Stomach (tissue), 9 donors: ENCODE measurements around the gene LYPD3. TPM values are rescaled to one million over a fixed set of nuclear protein-coding genes. Genes with fewer than 3 reads are reported as not detected.

Experiments
- DNase-seq, 2 donors: peaks; one replicate each; pipeline versions ENCODE4 v3.0.0 to v3.0.0-alpha.2; 2013 to 2019
- H3K27ac ChIP-seq, 5 donors: fragments of 200-600 bp in 4 of 5; sonication (generic) in 4 of 5; one replicate each; pipeline ENCODE4 v1.5.1; 2013 to 2019; ENCODE audit warnings: mild to moderate bottlenecking in 1 of 5, moderate library complexity in 1 of 5
- H3K27me3 ChIP-seq, 3 donors: fragments of 200-600 bp; sonication (generic); one replicate each; pipeline ENCODE4 v1.5.1; 2017 to 2019; ENCODE audit warnings: mixed run types in 1 of 3
- H3K36me3 ChIP-seq, 4 donors: fragments of 200-600 bp; sonication (generic); 1 replicate in 3 of 4; 2 replicates in 1 of 4; pipeline ENCODE4 v1.5.1; 2016 to 2019
- H3K4me1 ChIP-seq, 4 donors: fragments of 200-600 bp; sonication (generic); one replicate each; pipeline ENCODE4 v1.5.1; 2016 to 2019
- H3K4me3 ChIP-seq, 4 donors: fragments of 200-600 bp; sonication (generic) in 3 of 4; one replicate each; pipeline ENCODE4 v1.5.1; 2016 to 2019; ENCODE audit warnings: mild to moderate bottlenecking in 1 of 4
- H3K9me3 ChIP-seq, 4 donors: fragments of 200-600 bp; sonication (generic); one replicate each; pipeline ENCODE4 v1.5.1; 2016 to 2019
- EP300 ChIP-seq: sonication (generic); formaldehyde crosslinking; IDR thresholded peaks from one replicate; pipeline ENCODE4 v1.6.1; 2017; ENCODE audit warnings: antibody characterized with exemption
- POLR2A ChIP-seq, 4 donors: fragments of 450-650 bp; IDR thresholded peaks; one replicate each; pipeline ENCODE4 v1.6.1; 2016; ENCODE audit warnings: antibody characterized with exemption in 4 of 4, control low read depth in 2 of 4, mild to moderate bottlenecking in 1 of 4, moderate library complexity in 1 of 4
- POLR2AphosphoS5 ChIP-seq, 3 donors: sonication (generic); formaldehyde crosslinking; IDR thresholded peaks; one replicate each; pipeline ENCODE4 v1.6.1; 2016; ENCODE audit warnings: antibody characterized with exemption in 3 of 3
- WGBS, 5 donors: extraction: QIAGEN DNeasy Blood & Tissue Kit in 3 of 5; methylation state at CpG; one replicate each; pipeline versions ENCODE4 v1.1.5 to v1.1.7; 2013 to 2018; 5-methylcytosine and 5-hydroxymethylcytosine counted together
- intact Hi-C: fragments of 100-400 bp; cut with DNase I; formaldehyde crosslinking; loops from one replicate; pipeline ENCODE4 v1.15.1; 2023; ENCODE audit warnings: low total_unique reads
- polyA plus RNA-seq, 3 donors: library from polyadenylated mRNA; stranded (reverse); fragments of 200-250 nt; gene quantifications; one replicate each; pipeline ENCODE4 v1.2.3, GENCODE V29; 2013
- total RNA-seq, 5 donors: library from RNA; depleted of rRNA; stranded (reverse); fragments of >200 nt; gene quantifications; one replicate each; pipeline versions ENCODE4 v1.1.0 to v1.2.3, GENCODE V29; 2014 to 2016
- TF ChIP-seq, protein P1 (sequence below), 7 experiments: fragments of 450-650 bp in 4 of 7; fragments of 200-600 bp in 3 of 7; sonication (generic) in 3 of 7; IDR thresholded peaks; one replicate each; pipeline ENCODE4 v1.5.1; 2016 to 2019; ENCODE audit warnings: antibody characterized with exemption in 7 of 7, control low read depth in 2 of 7, mild to moderate bottlenecking in 1 of 7
- donor health status: healthy with polysubstance abuse.
- donor health status: Bipolar disorder and iron deficiency.
- donor health status: healthy.

The LYPD3 gene
- total and polyA plus RNA-seq, 8 donors: 0.29 to 72.4 (median 0.66) TPM; not detected in 2

DNA sequence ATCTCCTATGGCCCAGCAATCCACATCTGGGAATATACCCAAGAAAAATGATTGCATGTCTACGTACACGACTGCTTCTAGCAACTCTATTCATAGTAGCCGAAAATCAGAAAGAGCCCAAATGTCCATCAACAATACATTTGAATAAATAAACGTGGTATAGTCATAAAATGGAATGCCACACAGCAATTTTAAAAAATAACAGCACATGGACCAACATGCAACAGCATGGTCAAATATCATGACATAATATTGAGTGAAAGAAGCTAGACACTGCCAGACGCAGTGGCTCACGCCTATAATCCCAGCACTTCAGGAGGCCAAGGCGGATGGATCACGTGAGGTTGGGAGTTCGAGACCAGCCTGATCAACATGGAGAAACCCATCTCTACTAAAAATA is 34.4 kb downstream of the LYPD3 start:
- H3K4me3 ChIP-seq: no peak overlapping the region
- H3K27ac ChIP-seq: peak overlapping the region in 1 of 5 donors; percentile 80
- no peaks in the 10 kb centered on the region for H3K36me3 ChIP-seq
- peaks cover 12 to 25% (median 18%) of the 10 kb centered on the region in 4 donors for H3K4me1 ChIP-seq
- H3K27me3 ChIP-seq: no peaks in the 10 kb centered on the region
- 81 to 92% (median 89%) methylated on average over 9 of the region's 9 CpGs for WGBS, 5 donors
- H3K9me3 ChIP-seq: no peaks in the 10 kb centered on the region
- intact Hi-C loops: no loop called here
- TF ChIP-seq EP300 (no peak), POLR2A (IDR thresholded peaks at IDR 0.05) (no peak), POLR2AphosphoS5 (IDR thresholded peaks at IDR 0.05) (no peak)
- TF ChIP-seq, protein P1, sequence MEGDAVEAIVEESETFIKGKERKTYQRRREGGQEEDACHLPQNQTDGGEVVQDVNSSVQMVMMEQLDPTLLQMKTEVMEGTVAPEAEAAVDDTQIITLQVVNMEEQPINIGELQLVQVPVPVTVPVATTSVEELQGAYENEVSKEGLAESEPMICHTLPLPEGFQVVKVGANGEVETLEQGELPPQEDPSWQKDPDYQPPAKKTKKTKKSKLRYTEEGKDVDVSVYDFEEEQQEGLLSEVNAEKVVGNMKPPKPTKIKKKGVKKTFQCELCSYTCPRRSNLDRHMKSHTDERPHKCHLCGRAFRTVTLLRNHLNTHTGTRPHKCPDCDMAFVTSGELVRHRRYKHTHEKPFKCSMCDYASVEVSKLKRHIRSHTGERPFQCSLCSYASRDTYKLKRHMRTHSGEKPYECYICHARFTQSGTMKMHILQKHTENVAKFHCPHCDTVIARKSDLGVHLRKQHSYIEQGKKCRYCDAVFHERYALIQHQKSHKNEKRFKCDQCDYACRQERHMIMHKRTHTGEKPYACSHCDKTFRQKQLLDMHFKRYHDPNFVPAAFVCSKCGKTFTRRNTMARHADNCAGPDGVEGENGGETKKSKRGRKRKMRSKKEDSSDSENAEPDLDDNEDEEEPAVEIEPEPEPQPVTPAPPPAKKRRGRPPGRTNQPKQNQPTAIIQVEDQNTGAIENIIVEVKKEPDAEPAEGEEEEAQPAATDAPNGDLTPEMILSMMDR (IDR thresholded peaks at IDR 0.05): no peak
- no peak for DNase-seq

DNA sequence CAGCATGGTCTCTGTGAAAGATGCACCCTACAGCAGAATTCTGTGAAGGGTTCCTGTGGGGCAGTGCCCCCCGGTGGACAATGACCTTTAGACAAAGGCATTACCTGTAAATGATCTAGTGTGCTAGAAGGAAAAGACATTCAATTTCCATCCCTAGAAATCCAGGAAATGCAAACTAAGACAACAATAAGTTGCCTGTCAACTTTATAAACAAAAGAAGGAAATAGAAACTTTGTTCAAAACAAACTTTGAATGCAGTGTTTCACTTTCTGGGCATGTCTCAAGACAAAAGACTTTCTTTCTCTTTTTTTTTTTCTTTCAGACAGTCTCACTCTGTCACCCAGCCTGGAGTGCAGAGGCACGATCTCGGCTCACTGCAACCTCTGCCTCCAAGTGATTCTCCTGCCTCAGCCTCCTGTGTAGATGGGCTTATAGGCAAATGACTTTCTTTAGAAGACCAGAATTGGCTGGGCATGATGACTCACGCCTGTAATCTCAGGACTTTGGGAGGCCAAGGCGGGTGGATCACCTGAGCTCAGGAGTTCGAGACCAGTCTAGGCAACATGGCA is 35.2 kb downstream of the LYPD3 start:
- Histone ChIP-seq H3K27ac (peak overlapping the region in 1 of 5 donors; percentile 80), H3K4me1 (peaks cover 15 to 32% (median 26%) of the 10 kb centered on the region in 4 donors), H3K4me3 (no peak overlapping the region), H3K36me3 (no peaks in the 10 kb centered on the region), H3K9me3 (no peaks in the 10 kb centered on the region), H3K27me3 (no peaks in the 10 kb centered on the region)
- 29 to 46% (median 41%) methylated on average over 6 of the region's 6 CpGs for WGBS, 5 donors
- TF ChIP-seq, protein P1 (IDR thresholded peaks at IDR 0.05): peak in 1 of 7 experiments; percentile 13
- TF ChIP-seq POLR2AphosphoS5 (IDR thresholded peaks at IDR 0.05) (no peak), POLR2A (IDR thresholded peaks at IDR 0.05) (no peak), EP300 (no peak)
- peak in 1 of 2 donors; percentile 61 for DNase-seq
- intact Hi-C loops: no loop called here

DNA sequence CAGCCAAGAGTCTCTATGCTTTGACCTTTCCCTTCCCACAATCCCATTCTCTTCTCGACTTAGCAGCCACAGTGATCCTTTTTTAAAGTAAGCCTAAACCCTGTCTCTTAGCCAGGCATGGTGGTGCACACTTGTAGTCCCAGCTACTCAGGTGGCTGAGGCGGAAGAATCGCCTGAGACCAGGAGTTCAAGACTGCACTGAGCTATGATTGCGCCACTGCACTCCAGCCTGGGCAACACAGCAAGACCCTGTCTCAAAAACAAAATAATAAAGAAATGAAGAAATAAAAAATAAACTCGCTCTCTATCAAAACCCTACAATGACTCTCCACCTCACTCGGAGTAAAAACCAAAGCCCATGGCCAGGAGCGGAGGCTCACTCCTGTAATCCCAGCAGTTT is 36.0 kb downstream of the LYPD3 start:
- Histone ChIP-seq H3K9me3 (no peaks in the 10 kb centered on the region), H3K4me1 (peaks cover 15 to 34% (median 28%) of the 10 kb centered on the region in 4 donors), H3K27me3 (no peaks in the 10 kb centered on the region), H3K27ac (peak overlapping the region in 1 of 5 donors; percentile 80), H3K4me3 (no peak overlapping the region), H3K36me3 (no peaks in the 10 kb centered on the region)
- no peak for DNase-seq
- TF ChIP-seq POLR2A (IDR thresholded peaks at IDR 0.05) (no peak), POLR2AphosphoS5 (IDR thresholded peaks at IDR 0.05) (no peak), EP300 (no peak)
- TF ChIP-seq, protein P1 (IDR thresholded peaks at IDR 0.05): no peak
- intact Hi-C loops: no loop called here
- WGBS, 5 donors: 88 to 92% (median 92%) methylated on average over 7 of the region's 7 CpGs

DNA sequence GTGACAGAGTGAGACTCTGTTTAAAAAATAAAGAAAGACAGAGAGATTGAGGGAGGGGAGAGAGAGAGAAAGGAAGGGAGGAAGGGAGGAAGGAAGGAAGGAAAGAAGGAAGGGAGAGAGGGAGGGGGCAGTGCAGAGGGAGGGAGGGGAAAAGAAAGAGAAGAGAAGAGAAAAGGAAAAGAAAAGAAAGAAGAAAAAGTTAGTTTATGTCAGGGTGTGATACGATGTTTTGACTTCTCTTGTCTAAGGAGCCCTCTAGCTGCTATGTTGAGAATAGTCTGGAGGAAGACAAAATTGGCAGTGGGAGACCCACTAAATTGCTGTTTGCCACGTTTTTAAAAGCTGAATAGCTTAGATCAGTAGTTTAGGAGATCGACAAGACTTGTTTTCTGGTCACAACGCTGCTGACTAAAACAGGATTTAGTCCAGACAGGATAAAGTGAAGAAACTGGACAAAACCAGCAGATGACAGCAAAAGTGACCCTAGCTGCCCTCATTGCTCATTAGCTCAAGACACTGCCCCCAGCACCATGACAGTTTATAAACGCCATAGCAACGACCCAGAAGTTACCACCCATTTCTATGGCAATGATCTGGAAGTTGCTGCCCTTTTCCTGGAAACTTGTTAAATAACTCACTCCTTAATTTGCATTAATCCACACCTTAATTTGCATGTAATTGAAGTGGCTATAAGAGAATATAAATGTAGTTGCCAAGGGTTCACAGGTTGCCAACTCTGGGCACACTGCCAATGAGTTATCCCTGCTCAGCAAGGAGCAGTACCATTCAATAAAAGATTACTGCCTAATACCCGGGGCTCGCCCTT is 39.6 kb downstream of the LYPD3 start:
- intact Hi-C loops: no loop called here
- TF ChIP-seq POLR2A (IDR thresholded peaks at IDR 0.05): no peak
- TF ChIP-seq, protein P1 (IDR thresholded peaks at IDR 0.05): peak in 4 of 7 experiments; percentile 16 to 42 (median 24)
- H3K36me3 ChIP-seq: no peaks in the 10 kb centered on the region
- no peak overlapping the region for H3K4me3 ChIP-seq
- DNase-seq: peak; percentile 62 to 90
- H3K9me3 ChIP-seq: no peaks in the 10 kb centered on the region
- peaks cover 15 to 34% (median 28%) of the 10 kb centered on the region in 4 donors for H3K4me1 ChIP-seq
- WGBS, 5 donors: 8 to 19% (median 10%) methylated on average over 8 of the region's 8 CpGs
- H3K27ac ChIP-seq: peak overlapping the region; percentile 52 to 81 (median 75)
- H3K27me3 ChIP-seq: no peaks in the 10 kb centered on the region
